NCI-H128 (cell line): Measurements from ENCODE around the gene HTRA2.

Experiments used
- DNase-seq: peaks from one replicate; lab custom pipeline; 2025; ENCODE audit not compliant: unreplicated experiment; lab: John Stamatoyannopoulos, UW

The HTRA2 gene

GRCh38 chr2:74515271-74515980 is 14.3 kb upstream of the HTRA2 start:
- DNase-seq: no peak

GRCh38 chr2:74515981-74516633 is 13.6 kb upstream of the HTRA2 start:
- DNase-seq: no peak

GRCh38 chr2:74516650-74517049 is 13.1 kb upstream of the HTRA2 start:
- DNase-seq: no peak

- DNase-seq: no peak
These were observed 7.2 kb upstream of the HTRA2 start for GRCh38 chr2:74522516-74522915.

GRCh38 chr2:74524005-74524404 is 5.7 kb upstream of the HTRA2 start:
- no peak for DNase-seq

- no peak for DNase-seq
These were observed 4.6 kb upstream of the HTRA2 start for GRCh38 chr2:74524955-74525716.

GRCh38 chr2:74525717-74526648 is 3.8 kb upstream of the HTRA2 start, which contains the start of gene DQX1:
DQX1 (minus strand) TSS chr2:74526231; CDS start chr2:74525729, 502 bp downstream.
- DNase-seq: no peak

GRCh38 chr2:74526649-74527230 is 3.0 kb upstream of the HTRA2 start:
- no peak for DNase-seq

GRCh38 chr2:74527741-74528140 is 2.0 kb upstream of the HTRA2 start:
- DNase-seq: no peak

GRCh38 chr2:74528600-74529356 is 955 bp upstream of the HTRA2 start:
- no peak for DNase-seq

- DNase-seq: no peak
These were observed 780 bp downstream of the HTRA2 start for GRCh38 chr2:74530239-74531187.

GRCh38 chr2:74531666-74532065 is 1.9 kb downstream of the HTRA2 start:
- no peak for DNase-seq

- DNase-seq: no peak
These were observed 2.5 kb downstream of the HTRA2 start for GRCh38 chr2:74532222-74532621.

- DNase-seq: no peak
These were observed 3.7 kb downstream of the HTRA2 start for GRCh38 chr2:74533464-74533863.

GRCh38 chr2:74534411-74534810 is 4.7 kb downstream of the HTRA2 start:
- DNase-seq: no peak

- no peak for DNase-seq
These were observed 5.8 kb downstream of the HTRA2 start for GRCh38 chr2:74535440-74535965.

GRCh38 chr2:74536166-74536950 is 6.6 kb downstream of the HTRA2 start:
- no peak for DNase-seq

GRCh38 chr2:74537140-74537539 is 7.4 kb downstream of the HTRA2 start:
- no peak for DNase-seq
